Right cardiac atrium (tissue), 5 donors: ENCODE results near the gene CAMK2G. TPM values are rescaled to one million over a fixed set of nuclear protein-coding genes. Genes with fewer than 3 reads are reported as not detected.

Experiments used
- polyA plus RNA-seq: library from polyadenylated mRNA; stranded (reverse); fragments of 200-250 nt; gene quantifications from one replicate; pipeline ENCODE4 v1.2.3, GENCODE V29; 2013
- total RNA-seq, 4 donors: library from RNA; stranded (reverse); fragmentation: NEBNext Ultra II Directional; extraction: Animal tissue kit (Norgen Biotek cat#: 25700); gene quantifications; one replicate each; pipeline ENCODE4 v1.2.1, GENCODE V29; 2021
- donor health status: healthy with polysubstance abuse.
- donor health status: DM: no; HTN: yes; CAD: no.
- donor health status: DM: no; HTN: no; CAD: no.
- donor health status: DM: no; HTN: yes; CAD: no; lungs with severe emphysema.
- donor health status: DM: yes; HTN: yes; CAD: no.

The CAMK2G gene
- total and polyA plus RNA-seq, 5 donors, result 7.3 to 18.2 (median 13.2) TPM

Other genes with a start within 250 kb of the CAMK2G start
- 100 to 1,000 TPM in 1 of 4 donors, 10 to 100 TPM in 3; 19.5 to 101 (median 52.3) TPM for gene MYOZ1, start 233.1 kb downstream of the CAMK2G start, total RNA-seq
- 72.6 TPM for gene MYOZ1, start 233.1 kb downstream of the CAMK2G start, polyA plus RNA-seq
- gene SYNPO2L, start 218.5 kb downstream of the CAMK2G start, total RNA-seq, result 100 to 1,000 TPM; 140 to 313 (median 206) TPM
- gene SYNPO2L, start 218.5 kb downstream of the CAMK2G start, polyA plus RNA-seq, result 191 TPM
- gene AGAP5, start 176.4 kb downstream of the CAMK2G start, total RNA-seq, result 1 to 10 TPM; 3.1 to 4.6 (median 3.7) TPM
- 2.8 TPM for gene AGAP5, start 176.4 kb downstream of the CAMK2G start, polyA plus RNA-seq
- gene SEC24C, start 130.2 kb downstream of the CAMK2G start, total RNA-seq, result 10 to 100 TPM; 43.7 to 50.9 (median 46.2) TPM
- gene SEC24C, start 130.2 kb downstream of the CAMK2G start, polyA plus RNA-seq, result 30.6 TPM
- gene CHCHD1, start 92.5 kb downstream of the CAMK2G start, total RNA-seq, result 10 to 100 TPM; 20.6 to 28.1 (median 23.2) TPM
- 76.8 TPM for gene CHCHD1, start 92.5 kb downstream of the CAMK2G start, polyA plus RNA-seq
- 10 to 100 TPM; 53.3 to 67.3 (median 62.9) TPM for gene ZSWIM8, start 88.9 kb downstream of the CAMK2G start, total RNA-seq
- 61.2 TPM for gene ZSWIM8, start 88.9 kb downstream of the CAMK2G start, polyA plus RNA-seq
- 10 to 100 TPM; 13.8 to 17.5 (median 15.5) TPM for gene NDST2, start 63.0 kb downstream of the CAMK2G start, total RNA-seq
- 9.6 TPM for gene NDST2, start 63.0 kb downstream of the CAMK2G start, polyA plus RNA-seq
- gene PLAU, start 36.6 kb upstream of the CAMK2G start, total RNA-seq, result 1 to 10 TPM; 4.8 to 7.1 (median 5.6) TPM
- 7.0 TPM for gene PLAU, start 36.6 kb upstream of the CAMK2G start, polyA plus RNA-seq
- gene VCL, start 123.6 kb upstream of the CAMK2G start, total RNA-seq, result 100 to 1,000 TPM; 203 to 246 (median 224) TPM
- 74.6 TPM for gene VCL, start 123.6 kb upstream of the CAMK2G start, polyA plus RNA-seq